HepG2 (cell line): Measurements from ENCODE around the gene MED9. TPM values are rescaled to one million over a fixed set of nuclear protein-coding genes. Genes with fewer than 3 reads are reported as not detected.

Experiments used
- ADNP ChIP-seq: sonication (generic); formaldehyde crosslinking; IDR thresholded peaks from 2 replicates; pipeline ENCODE4 v1.4.0; 2020; ENCODE audit warnings: missing genetic modification reagents
- CHD4 ChIP-seq: fragments of 200-600 bp; sonication (generic); IDR thresholded peaks from 2 replicates; pipeline ENCODE4 v1.7.0; 2017; ENCODE audit warnings: mild to moderate bottlenecking, low read length, borderline replicate concordance
- HCFC1 ChIP-seq: fragments of 150-350 bp; IDR thresholded peaks from 2 replicates; pipeline ENCODE4 v1.6.1; 2014; ENCODE audit warnings: low read depth, low read length
- HDAC1 ChIP-seq: sonication (generic); formaldehyde crosslinking; IDR thresholded peaks from 2 replicates; pipeline ENCODE4 v1.5.1; 2020; ENCODE audit warnings: mild to moderate bottlenecking, missing genetic modification reagents
- KLF16 ChIP-seq, 2 experiments: sonication (generic) in 1 of 2; formaldehyde crosslinking in 1 of 2; IDR thresholded peaks; 2 replicates each; pipeline versions ENCODE4 v1.6.1 to v1.8.0; 2016 to 2023; ENCODE audit warnings: missing genetic modification reagents in 2 of 2, missing compliant biosample characterization in 1 of 2
- MED8 ChIP-seq: sonication (generic); formaldehyde crosslinking; IDR thresholded peaks from 2 replicates; pipeline ENCODE4 v1.8.1; 2023; ENCODE audit warnings: mild to moderate bottlenecking, missing genetic modification reagents; ENCODE audit not compliant: insufficient replicate concordance
- MEIS1 ChIP-seq: sonication (generic); formaldehyde crosslinking; IDR thresholded peaks from 2 replicates; pipeline ENCODE4 v1.9.0; 2021; ENCODE audit warnings: mild to moderate bottlenecking, missing genetic modification reagents, moderate library complexity, borderline replicate concordance
- MTF2 ChIP-seq: sonication (generic); formaldehyde crosslinking; IDR thresholded peaks from 2 replicates; pipeline ENCODE4 v1.5.0; 2020; ENCODE audit warnings: missing genetic modification reagents, borderline replicate concordance
- NAIF1 ChIP-seq: sonication (generic); formaldehyde crosslinking; IDR thresholded peaks from 2 replicates; pipeline ENCODE4 v1.5.0; 2020; ENCODE audit warnings: mild to moderate bottlenecking, missing genetic modification reagents, borderline replicate concordance
- NR2F1 ChIP-seq, 2 experiments: fragments of 450-650 bp in 1 of 2; formaldehyde crosslinking in 1 of 2; IDR thresholded peaks; 2 replicates each; pipeline versions ENCODE4 v1.5.0 to v1.6.1; 2016 to 2020; ENCODE audit warnings: mild to moderate bottlenecking in 1 of 2, missing compliant biosample characterization in 1 of 2, missing genetic modification reagents in 1 of 2, moderate library complexity in 1 of 2
- PITX1 ChIP-seq: sonication (generic); formaldehyde crosslinking; IDR thresholded peaks from 2 replicates; pipeline ENCODE4 v1.5.1; 2020; ENCODE audit warnings: mild to moderate bottlenecking, missing genetic modification reagents
- SMARCC2 ChIP-seq: fragments of 450-650 bp; IDR thresholded peaks from 2 replicates; pipeline ENCODE4 v1.6.1; 2017; ENCODE audit warnings: antibody characterized with exemption, mild to moderate bottlenecking
- SNAPC2 ChIP-seq: sonication (generic); formaldehyde crosslinking; IDR thresholded peaks from 2 replicates; pipeline ENCODE4 v1.8.1; 2022; ENCODE audit warnings: mild to moderate bottlenecking, missing genetic modification reagents
- SPEN ChIP-seq: sonication (generic); formaldehyde crosslinking; IDR thresholded peaks from 2 replicates; pipeline ENCODE4 v1.5.1; 2020; ENCODE audit warnings: low read depth, mild to moderate bottlenecking, missing genetic modification reagents
- TBX2 ChIP-seq: sonication (generic); formaldehyde crosslinking; IDR thresholded peaks from 2 replicates; pipeline ENCODE4 v1.5.0; 2020; ENCODE audit warnings: missing genetic modification reagents, mild to moderate bottlenecking, borderline replicate concordance
- THAP11 ChIP-seq: IDR thresholded peaks from 2 replicates; pipeline ENCODE4 v1.6.1; 2016; ENCODE audit warnings: missing biosample characterization, missing genetic modification reagents
- TP53 ChIP-seq: sonication (generic); formaldehyde crosslinking; conservative IDR thresholded peaks from 2 replicates; pipeline ENCODE4 v1.4.0; 2020; ENCODE audit warnings: missing genetic modification reagents
- YEATS2 ChIP-seq: sonication (generic); formaldehyde crosslinking; IDR thresholded peaks from 2 replicates; pipeline ENCODE4 v1.4.0; 2020; ENCODE audit warnings: missing genetic modification reagents, borderline replicate concordance
- ZFP37 ChIP-seq: sonication (generic); formaldehyde crosslinking; IDR thresholded peaks from 2 replicates; pipeline ENCODE4 v1.4.0; 2020; ENCODE audit warnings: missing genetic modification reagents, borderline replicate concordance
- ZKSCAN1 ChIP-seq: fragments of 150-350 bp; IDR thresholded peaks from 2 replicates; pipeline ENCODE4 v1.6.1; 2014; ENCODE audit warnings: low read length
- ZKSCAN5 ChIP-seq: sonication (generic); formaldehyde crosslinking; IDR thresholded peaks from 2 replicates; pipeline ENCODE4 v1.5.1; 2020; ENCODE audit warnings: mild to moderate bottlenecking, missing genetic modification reagents
- ZNF20 ChIP-seq: sonication (generic); formaldehyde crosslinking; IDR thresholded peaks from 2 replicates; pipeline ENCODE4 v1.4.0; 2020; ENCODE audit warnings: mild to moderate bottlenecking, moderate library complexity, missing genetic modification reagents
- ZNF234 ChIP-seq: sonication (generic); formaldehyde crosslinking; conservative IDR thresholded peaks from 2 replicates; pipeline ENCODE4 v1.5.1; 2020; ENCODE audit warnings: mild to moderate bottlenecking, missing genetic modification reagents
- ZNF382 ChIP-seq: sonication (generic); formaldehyde crosslinking; IDR thresholded peaks from 2 replicates; pipeline ENCODE4 v1.5.0; 2020; ENCODE audit warnings: missing genetic modification reagents, mild to moderate bottlenecking, borderline replicate concordance
- ZNF431 ChIP-seq: sonication (generic); formaldehyde crosslinking; IDR thresholded peaks from 2 replicates; pipeline ENCODE4 v1.9.0; 2022; ENCODE audit warnings: missing genetic modification reagents, low read depth, mild to moderate bottlenecking, borderline replicate concordance
- ZNF44 ChIP-seq: sonication (generic); formaldehyde crosslinking; IDR thresholded peaks from 2 replicates; pipeline ENCODE4 v1.5.1; 2020; ENCODE audit warnings: mild to moderate bottlenecking, missing genetic modification reagents
- ZNF557 ChIP-seq: sonication (generic); formaldehyde crosslinking; IDR thresholded peaks from 2 replicates; pipeline ENCODE4 v1.4.0; 2020; ENCODE audit warnings: missing genetic modification reagents
- ZNF574 ChIP-seq: sonication (generic); formaldehyde crosslinking; IDR thresholded peaks from 2 replicates; pipeline ENCODE4 v1.4.0; 2020; ENCODE audit warnings: missing genetic modification reagents
- polyA plus RNA-seq, 8 experiments: library from polyadenylated mRNA; depleted of rRNA in 3 of 8; stranded (reverse) in 7 of 8; unstranded in 1 of 8; fragments of >200 nt; fragmentation: Illumina TruSeq in 4 of 8; extraction: Trizol in 4 of 8; gene quantifications; 2 replicates each; pipeline versions ENCODE4 v1.2.1 to v1.2.3, GENCODE V29; 2011 to 2016; ENCODE audit warnings: low read depth in 4 of 8, missing spikeins in 1 of 8, mixed read lengths in 1 of 8; ENCODE audit not compliant: insufficient read depth in 1 of 8
- total RNA-seq, 5 experiments: library from RNA; depleted of rRNA; stranded (reverse); fragments of >200 nt; fragmentation: Illumina TruSeq; extraction: Trizol; gene quantifications; 2 replicates each; pipeline ENCODE4 v1.2.3, GENCODE V29; 2016; ENCODE audit warnings: low read depth in 1 of 5
- TF ChIP-seq, protein P1 (sequence below): sonication (generic); formaldehyde crosslinking; IDR thresholded peaks from 2 replicates; pipeline ENCODE4 v1.5.0; 2020; ENCODE audit warnings: missing genetic modification reagents

Gene MED9
- total and polyA plus RNA-seq, 2 of the 13 experiments (the other 11 are each of a cell fraction or from before 2014, with no cell fraction given): 11.9 to 15.1 TPM

DNA sequence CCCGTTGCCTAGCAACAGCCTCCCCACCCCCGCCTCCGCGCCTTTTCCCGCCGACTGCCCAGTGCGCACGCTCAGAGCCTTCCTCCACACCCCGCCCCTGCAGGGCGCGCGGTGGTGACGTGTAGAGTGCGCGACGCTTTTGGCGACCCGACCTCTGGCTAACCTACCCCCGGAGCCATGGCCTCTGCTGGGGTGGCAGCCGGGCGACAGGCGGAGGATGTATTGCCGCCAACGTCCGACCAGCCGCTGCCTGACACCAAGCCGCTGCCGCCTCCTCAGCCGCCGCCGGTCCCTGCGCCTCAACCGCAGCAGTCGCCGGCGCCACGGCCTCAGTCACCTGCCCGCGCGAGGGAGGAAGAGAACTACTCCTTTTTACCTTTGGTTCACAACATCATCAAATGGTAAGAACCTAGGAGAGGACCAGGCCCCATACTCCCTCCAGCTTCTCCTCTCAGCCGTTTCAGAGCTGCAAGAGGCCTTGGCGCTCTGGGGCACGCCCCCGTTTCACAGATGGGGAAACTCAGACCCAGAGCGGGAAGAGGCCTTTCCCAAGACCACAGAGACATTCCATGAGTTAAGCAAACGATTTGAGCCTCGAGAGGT, at the start of gene MED9 (continued):
- no peak for TF ChIP-seq ZKSCAN5 (CRISPR knock-in tag)
- peak; percentile 89 for TF ChIP-seq YEATS2 (CRISPR knock-in tag)
- no peak for TF ChIP-seq ZNF44 (CRISPR knock-in tag)
- no peak for TF ChIP-seq SMARCC2
- peak; percentile 86 for TF ChIP-seq HDAC1 (CRISPR knock-in tag)
- TF ChIP-seq PITX1 (CRISPR knock-in tag): peak; percentile 73
- no peak for TF ChIP-seq MED8 (CRISPR knock-in tag)
- 0 out of 2 replicates have a peak, but pooled peaks have one; percentile 32 for TF ChIP-seq MEIS1 (CRISPR knock-in tag)
- peak; percentile 95 for TF ChIP-seq SPEN (CRISPR knock-in tag)
- no peak for TF ChIP-seq ZKSCAN1
- TF ChIP-seq, protein P1, sequence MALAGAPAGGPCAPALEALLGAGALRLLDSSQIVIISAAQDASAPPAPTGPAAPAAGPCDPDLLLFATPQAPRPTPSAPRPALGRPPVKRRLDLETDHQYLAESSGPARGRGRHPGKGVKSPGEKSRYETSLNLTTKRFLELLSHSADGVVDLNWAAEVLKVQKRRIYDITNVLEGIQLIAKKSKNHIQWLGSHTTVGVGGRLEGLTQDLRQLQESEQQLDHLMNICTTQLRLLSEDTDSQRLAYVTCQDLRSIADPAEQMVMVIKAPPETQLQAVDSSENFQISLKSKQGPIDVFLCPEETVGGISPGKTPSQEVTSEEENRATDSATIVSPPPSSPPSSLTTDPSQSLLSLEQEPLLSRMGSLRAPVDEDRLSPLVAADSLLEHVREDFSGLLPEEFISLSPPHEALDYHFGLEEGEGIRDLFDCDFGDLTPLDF (CRISPR knock-in tag): no peak; the same call in 1 of the 2 replicates
- TF ChIP-seq NR2F1 (CRISPR knock-in tag; IDR thresholded peaks at IDR 0.05): peak; percentile 54 to 78
- TF ChIP-seq ZNF557 (CRISPR knock-in tag): no peak
- TF ChIP-seq SNAPC2: peak; percentile 77; the same call in 1 of the 2 replicates
- TF ChIP-seq KLF16 (CRISPR knock-in tag; IDR thresholded peaks at IDR 0.05): peak in 1 of 2 experiments; percentile 58; a peak in 1 of 4 replicates
- TF ChIP-seq TBX2 (CRISPR knock-in tag): peak; percentile 38; the same call in 1 of the 2 replicates
- no peak for TF ChIP-seq ZNF20 (CRISPR knock-in tag)
- TF ChIP-seq ADNP (CRISPR knock-in tag): no peak
- TF ChIP-seq ZNF382 (CRISPR knock-in tag): no peak
- peak; percentile 92 for TF ChIP-seq THAP11 (CRISPR knock-in tag)
- 0 out of 2 replicates have a peak, but pooled peaks have one; percentile 50 for TF ChIP-seq TP53 (CRISPR knock-in tag)
- peak; percentile 76 for TF ChIP-seq HCFC1
- TF ChIP-seq NAIF1 (CRISPR knock-in tag): no peak
- peak; percentile 72 for TF ChIP-seq ZNF574 (CRISPR knock-in tag)
- TF ChIP-seq ZNF431: no peak
- no peak for TF ChIP-seq CHD4
- no peak for TF ChIP-seq ZFP37
- TF ChIP-seq MTF2 (CRISPR knock-in tag): no peak
- TF ChIP-seq ZNF234: no peak
